Neural cell (in vitro differentiated cells): ENCODE results near the gene IL6ST.

Experiments
- CTCF ChIP-seq: fragments of 450-650 bp; IDR thresholded peaks from 2 replicates; pipeline ENCODE4 v1.5.1; 2014; ENCODE audit warnings: antibody characterized with exemption, mild to moderate bottlenecking, moderate library complexity; ENCODE audit not compliant: poor library complexity, severe bottlenecking
- EP300 ChIP-seq: fragments of 450-650 bp; conservative IDR thresholded peaks from 2 replicates; pipeline ENCODE4 v1.6.1; 2014; ENCODE audit warnings: antibody characterized with exemption, mild to moderate bottlenecking, moderate library complexity; ENCODE audit not compliant: poor library complexity, severe bottlenecking
- EZH2 ChIP-seq: fragments of 200-600, 300-800 bp; shearing (Covaris generic), sonication (generic); IDR thresholded peaks from 2 replicates; pipeline ENCODE4 v1.6.1; 2014; ENCODE audit warnings: antibody characterized with exemption, low read length, borderline replicate concordance, mild to moderate bottlenecking; ENCODE audit not compliant: insufficient read depth, poor library complexity, severe bottlenecking
- POLR2AphosphoS5 ChIP-seq: IDR thresholded peaks from 2 replicates; pipeline ENCODE4 v1.6.1; 2012
- RAD21 ChIP-seq: fragments of 450-650 bp; conservative IDR thresholded peaks from 2 replicates; pipeline ENCODE4 v1.6.1; 2014; ENCODE audit warnings: antibody characterized with exemption, mild to moderate bottlenecking, moderate library complexity
- REST ChIP-seq: IDR thresholded peaks from 2 replicates; pipeline ENCODE4 v1.6.1; 2012; ENCODE audit warnings: borderline replicate concordance
- TAF1 ChIP-seq: IDR thresholded peaks from 2 replicates; pipeline ENCODE4 v1.6.1; 2012; ENCODE audit warnings: low read depth

GRCh38 chr5:55966284-55966683 is 28.5 kb downstream of the IL6ST start:
- TF ChIP-seq CTCF (no peak), EP300 (no peak), POLR2AphosphoS5 (no peak), REST (no peak), EZH2 (no peak), TAF1 (no peak), RAD21 (no peak)
